Measurements from ENCODE around the gene BBLN. TPM values are rescaled to one million over a fixed set of nuclear protein-coding genes. Genes with fewer than 3 reads are reported as not detected.
"Not testable (repeated sequence)": the region's sequence is repeated elsewhere in the genome, so short reads cannot be mapped to it uniquely, and the experiment has no call there.

Gene BBLN
- total RNA-seq, result 10 to 100 TPM; 75.5 to 78.4 TPM
- 137 TPM for polyA plus RNA-seq

GRCh38 chr9:128159784-128160602 lies at the start of gene BBLN:
TSS of gene BBLN (plus strand) at chr9:128160265. CDS start at chr9:128160408, 143 bp downstream.
- Mint-ChIP-seq H3K4me1 (peaks cover 15 to 28% (median 24%) of the 10 kb centered on the region in 3 donors), H3K27me3 (peaks cover 0 to 3% of the 10 kb centered on the region in 2 donors), H3K4me3 (peak within 1 kb of the TSS; percentile 78 to 93 (median 85)), H3K27ac (peak within 1 kb of the TSS; percentile 81 to 98 (median 95)), H3K36me3 (peaks cover 0 to 27% (median 4%) of the 10 kb centered on the region in 3 donors), H3K9me3 (no peaks in the 10 kb centered on the region)
- H3K27ac ChIP-seq (ENCODE audit: low read depth, low read length), result peak within 1 kb of the TSS; percentile 91
- CTCF ChIA-PET, result interaction anchor here (1.3 to 1.6 kb wide), 4 partner anchors 9 to 31 kb away, joined by 3 to 4 read pairs (median 4); no protein-coding TSS in a partner anchor
- H3K36me3 ChIP-seq (ENCODE audit: insufficient read depth, low read length), result no peaks in the 10 kb centered on the region
- peak; percentile 86 to 94 (median 89) for DNase-seq
- no peaks in the 10 kb centered on the region for H3K9me3 ChIP-seq (ENCODE audit: low read length)
- H3K4me1 ChIP-seq (ENCODE audit: insufficient read depth, low read length), result peaks cover 21% of the 10 kb centered on the region
- POLR2A ChIA-PET, result interaction anchor here (1.2 to 3.4 kb wide), 3 partner anchors 31 to 93 kb away, joined by 3 to 13 read pairs (median 9); partner anchors contain the start of genes CIZ1 and NAIF1
- H3K4me3 ChIP-seq (ENCODE audit: low read length), result peak within 1 kb of the TSS; percentile 98
- no peaks in the 10 kb centered on the region for H3K27me3 ChIP-seq (ENCODE audit: insufficient read depth, low read length, poor library complexity, severe bottlenecking)

GRCh38 chr9:128111726-128112125 lies 48.3 kb upstream of the BBLN start:
- H3K4me3 ChIP-seq (ENCODE audit: low read length); H3K27me3 Mint-ChIP-seq; H3K27me3 ChIP-seq (ENCODE audit: insufficient read depth, low read length, poor library complexity, severe bottlenecking); H3K4me3 Mint-ChIP-seq; H3K9me3 ChIP-seq (ENCODE audit: low read length); H3K4me1 Mint-ChIP-seq; POLR2A ChIA-PET; CTCF ChIA-PET; H3K9me3 Mint-ChIP-seq; H3K4me1 ChIP-seq (ENCODE audit: insufficient read depth, low read length); H3K27ac ChIP-seq (ENCODE audit: low read depth, low read length): not testable (repeated sequence)
- peaks cover 0 to 44% (median 5%) of the 10 kb centered on the region in 3 donors for H3K36me3 Mint-ChIP-seq
- peak in 1 of 5 donors; percentile 35 for DNase-seq
- peak overlapping the region in 2 of 8 donors; percentile 41 to 68 for H3K27ac Mint-ChIP-seq
- peaks cover 24% of the 10 kb centered on the region for H3K36me3 ChIP-seq (ENCODE audit: insufficient read depth, low read length)

- Histone ChIP-seq H3K4me1 (ENCODE audit: insufficient read depth, low read length) (peaks cover 11% of the 10 kb centered on the region), H3K27me3 (ENCODE audit: insufficient read depth, low read length, poor library complexity, severe bottlenecking) (no peaks in the 10 kb centered on the region), H3K9me3 (ENCODE audit: low read length) (no peaks in the 10 kb centered on the region), H3K27ac (ENCODE audit: low read depth, low read length) (no peak overlapping the region), H3K36me3 (ENCODE audit: insufficient read depth, low read length) (peaks cover 10% of the 10 kb centered on the region), H3K4me3 (ENCODE audit: low read length) (no peak overlapping the region)
- ChIA-PET CTCF (interaction anchor here (0.6 to 1.4 kb wide), 2 partner anchors 44 to 170 kb away, joined by 4 read pairs; no protein-coding TSS in a partner anchor), POLR2A (interaction anchor here (0.6 to 1.2 kb wide), 3 partner anchors 16 to 159 kb away, joined by 3 to 4 read pairs (median 3); no protein-coding TSS in a partner anchor)
- Mint-ChIP-seq H3K4me1 (peaks cover 6 to 9% (median 9%) of the 10 kb centered on the region in 3 donors), H3K36me3 (peaks cover 0 to 26% (median 5%) of the 10 kb centered on the region in 3 donors), H3K9me3 (no peaks in the 10 kb centered on the region), H3K4me3 (no peak overlapping the region), H3K27ac (peak overlapping the region in 1 of 8 donors; percentile 66), H3K27me3 (no peaks in the 10 kb centered on the region)
- peak in 1 of 5 donors; percentile 33 for DNase-seq
Measured at GRCh38 chr9:128113526-128114325, 46.3 kb upstream of the BBLN start.

GRCh38 chr9:128114326-128115186 lies 45.5 kb upstream of the BBLN start:
- ChIA-PET POLR2A (interaction anchor here (1.0 kb wide), 1 partner anchor 41 kb away, joined by 3 read pairs; no protein-coding TSS in a partner anchor), CTCF (interaction anchor here (0.6 to 1.4 kb wide), 3 partner anchors 45 to 171 kb away, joined by 3 to 4 read pairs (median 4); no protein-coding TSS in a partner anchor)
- H3K36me3 Mint-ChIP-seq, result peaks cover 0 to 20% (median 3%) of the 10 kb centered on the region in 3 donors
- H3K27ac Mint-ChIP-seq, result no peak overlapping the region
- peaks cover 6 to 9% (median 8%) of the 10 kb centered on the region in 3 donors for H3K4me1 Mint-ChIP-seq
- H3K36me3 ChIP-seq (ENCODE audit: insufficient read depth, low read length), result peaks cover 10% of the 10 kb centered on the region
- DNase-seq, result peak in 1 of 5 donors; percentile 45
- no peaks in the 10 kb centered on the region for H3K9me3 ChIP-seq (ENCODE audit: low read length)
- H3K27me3 Mint-ChIP-seq, result no peaks in the 10 kb centered on the region
- no peaks in the 10 kb centered on the region for H3K27me3 ChIP-seq (ENCODE audit: insufficient read depth, low read length, poor library complexity, severe bottlenecking)
- H3K4me3 ChIP-seq (ENCODE audit: low read length), result no peak overlapping the region
- H3K4me1 ChIP-seq (ENCODE audit: insufficient read depth, low read length), result peaks cover 11% of the 10 kb centered on the region
- H3K4me3 Mint-ChIP-seq, result no peak overlapping the region
- no peaks in the 10 kb centered on the region for H3K9me3 Mint-ChIP-seq
- H3K27ac ChIP-seq (ENCODE audit: low read depth, low read length), result peak overlapping the region; percentile 38

- no peak overlapping the region for H3K4me3 Mint-ChIP-seq
- ChIA-PET POLR2A (interaction anchor here (0.5 to 1.0 kb wide), 2 partner anchors 42 to 719 kb away, joined by 3 to 4 read pairs; partner anchors contain the start of gene SLC2A8), CTCF (interaction anchor here (0.7 to 3.3 kb wide), 7 partner anchors 11 to 173 kb away, joined by 3 to 31 read pairs (median 4); partner anchors contain the start of gene PTGES2)
- no peaks in the 10 kb centered on the region for H3K9me3 Mint-ChIP-seq
- H3K27me3 ChIP-seq (ENCODE audit: insufficient read depth, low read length, poor library complexity, severe bottlenecking), result no peaks in the 10 kb centered on the region
- H3K4me3 ChIP-seq (ENCODE audit: low read length), result no peak overlapping the region
- H3K4me1 ChIP-seq (ENCODE audit: insufficient read depth, low read length), result peaks cover 11% of the 10 kb centered on the region
- peaks cover 4 to 9% (median 6%) of the 10 kb centered on the region in 3 donors for H3K4me1 Mint-ChIP-seq
- H3K9me3 ChIP-seq (ENCODE audit: low read length), result no peaks in the 10 kb centered on the region
- no peaks in the 10 kb centered on the region for H3K27me3 Mint-ChIP-seq
- peak in 1 of 5 donors; percentile 43 for DNase-seq
- H3K27ac Mint-ChIP-seq, result no peak overlapping the region
- H3K36me3 ChIP-seq (ENCODE audit: insufficient read depth, low read length), result peaks cover 10% of the 10 kb centered on the region
- peak overlapping the region; percentile 38 for H3K27ac ChIP-seq (ENCODE audit: low read depth, low read length)
- H3K36me3 Mint-ChIP-seq, result peaks cover 0 to 19% (median 3%) of the 10 kb centered on the region in 3 donors
Measured at GRCh38 chr9:128115187-128116103, 44.6 kb upstream of the BBLN start.

- Histone ChIP-seq H3K4me3 (ENCODE audit: low read length) (no peak overlapping the region), H3K27me3 (ENCODE audit: insufficient read depth, low read length, poor library complexity, severe bottlenecking) (no peaks in the 10 kb centered on the region), H3K4me1 (ENCODE audit: insufficient read depth, low read length) (peaks cover 11% of the 10 kb centered on the region), H3K36me3 (ENCODE audit: insufficient read depth, low read length) (peaks cover 10% of the 10 kb centered on the region), H3K9me3 (ENCODE audit: low read length) (no peaks in the 10 kb centered on the region), H3K27ac (ENCODE audit: low read depth, low read length) (peak overlapping the region; percentile 2)
- Mint-ChIP-seq H3K9me3 (no peaks in the 10 kb centered on the region), H3K4me1 (peaks cover 4 to 9% (median 6%) of the 10 kb centered on the region in 3 donors), H3K27ac (no peak overlapping the region), H3K36me3 (peaks cover 0 to 25% (median 3%) of the 10 kb centered on the region in 3 donors), H3K27me3 (no peaks in the 10 kb centered on the region), H3K4me3 (no peak overlapping the region)
- CTCF ChIA-PET, result interaction anchor here (0.7 to 3.3 kb wide), 10 partner anchors 11 to 174 kb away, joined by 3 to 31 read pairs (median 7); partner anchors contain the start of genes CIZ1 and PTGES2
- DNase-seq, result peak in 1 of 5 donors; percentile 42
- POLR2A ChIA-PET, result interaction anchor here (0.5 to 1.1 kb wide), 3 partner anchors 33 to 720 kb away, joined by 3 to 4 read pairs (median 3); partner anchors contain the start of gene SLC2A8
Measured at GRCh38 chr9:128116104-128117083, 43.7 kb upstream of the BBLN start.
